HEK293 (cell line): ENCODE data around the gene PER1.

Experiments used
- CTCF ChIA-PET: fragments of 350-600 bp; formaldehyde crosslinking; extraction: SDS; loops from one replicate; lab custom pipeline; 2021; ENCODE audit warnings: antibody characterized with exemption; lab: Yijun Ruan, JAX
- POLR2A ChIA-PET: fragments of 300-600 bp; formaldehyde crosslinking; extraction: SDS; loops from one replicate; lab custom pipeline; 2020; ENCODE audit warnings: antibody characterized with exemption, inconsistent platforms; lab: Yijun Ruan, JAX
- H3K27ac ChIP-seq: fragments of 200-500 bp; sonication (Bioruptor generic); 2 replicates; pipeline ENCODE4 v1.5.1; 2014; ENCODE audit warnings: low read depth, low read length, control low read depth, inconsistent platforms; ENCODE audit errors: extremely low read depth
- H3K36me3 ChIP-seq, 2 experiments: fragments of 200-500 bp in 1 of 2; sonication (Bioruptor generic) in 1 of 2; 1 replicate in 1 of 2; 2 replicates in 1 of 2; pipeline ENCODE4 v1.5.1; 2014 to 2017; ENCODE audit warnings: inconsistent platforms in 2 of 2, low read length in 2 of 2; ENCODE audit not compliant: control insufficient read depth in 2 of 2, insufficient read depth in 1 of 2
- H3K4me1 ChIP-seq: fragments of 200-500 bp; sonication (Bioruptor generic); 2 replicates; pipeline ENCODE4 v1.5.1; 2014; ENCODE audit warnings: mild to moderate bottlenecking, low read length, inconsistent platforms; ENCODE audit not compliant: control insufficient read depth, insufficient read depth
- H3K4me3 ChIP-seq: 2 replicates; pipeline ENCODE4 v1.5.1; 2011; ENCODE audit warnings: low read depth, mild to moderate bottlenecking, control low read depth, low read length, moderate library complexity
- H3K9me3 ChIP-seq: fragments of 200-500 bp; sonication (Bioruptor generic); 2 replicates; pipeline ENCODE4 v1.5.1; 2014; ENCODE audit warnings: low read depth, low read length, inconsistent platforms; ENCODE audit not compliant: control insufficient read depth, insufficient read depth
- KLF16 ChIP-seq: fragments of 450-650 bp; formaldehyde crosslinking; IDR thresholded peaks from 2 replicates; pipeline ENCODE4 v1.5.1; 2017; ENCODE audit warnings: missing biosample characterization, missing genetic modification characterization
- MYNN ChIP-seq: fragments of 450-650 bp; formaldehyde crosslinking; IDR thresholded peaks from 2 replicates; pipeline ENCODE4 v1.5.1; 2016; ENCODE audit warnings: missing biosample characterization, missing genetic modification characterization, borderline replicate concordance
- PATZ1 ChIP-seq: fragments of 450-650 bp; formaldehyde crosslinking; IDR thresholded peaks from 2 replicates; pipeline ENCODE4 v1.5.1; 2016; ENCODE audit warnings: missing biosample characterization, missing genetic modification characterization
- PRDM1 ChIP-seq: fragments of 450-650 bp; formaldehyde crosslinking; IDR thresholded peaks from 2 replicates; pipeline ENCODE4; 2016; ENCODE audit warnings: missing biosample characterization, missing genetic modification characterization
- PRDM10 ChIP-seq: fragments of 450-650 bp; formaldehyde crosslinking; IDR thresholded peaks from 2 replicates; pipeline ENCODE4 v1.5.1; 2016; ENCODE audit warnings: missing biosample characterization, missing genetic modification characterization
- PRDM4 ChIP-seq: fragments of 450-650 bp; formaldehyde crosslinking; IDR thresholded peaks from 2 replicates; pipeline ENCODE4 v1.5.1; 2017; ENCODE audit warnings: missing biosample characterization, missing genetic modification characterization
- ZNF324 ChIP-seq: fragments of 450-650 bp; formaldehyde crosslinking; IDR thresholded peaks from 2 replicates; pipeline ENCODE4 v1.5.1; 2016; ENCODE audit warnings: missing biosample characterization, missing genetic modification characterization
- ZNF366 ChIP-seq: fragments of 450-650 bp; formaldehyde crosslinking; conservative IDR thresholded peaks from 2 replicates; pipeline ENCODE4 v1.5.1; 2016; ENCODE audit warnings: missing biosample characterization, missing genetic modification characterization
- ZNF398 ChIP-seq: fragments of 450-650 bp; formaldehyde crosslinking; IDR thresholded peaks from 2 replicates; pipeline ENCODE4 v1.5.1; 2017; ENCODE audit warnings: missing biosample characterization, missing genetic modification characterization
- ZNF513 ChIP-seq: fragments of 450-650 bp; IDR thresholded peaks from 2 replicates; pipeline ENCODE4 v1.5.1; 2018; ENCODE audit warnings: missing biosample characterization, missing genetic modification characterization
- ZNF521 ChIP-seq: fragments of 450-650 bp; formaldehyde crosslinking; IDR thresholded peaks from 2 replicates; pipeline ENCODE4 v1.5.1; 2017; ENCODE audit warnings: missing biosample characterization, mild to moderate bottlenecking, missing genetic modification characterization
- ZNF596 ChIP-seq: fragments of 450-650 bp; IDR thresholded peaks from 2 replicates; pipeline ENCODE4 v1.5.0; 2018; ENCODE audit warnings: missing biosample characterization, mild to moderate bottlenecking, missing genetic modification characterization, moderate library complexity
- ZSCAN30 ChIP-seq: fragments of 450-650 bp; IDR thresholded peaks from 2 replicates; pipeline ENCODE4 v1.5.1; 2018; ENCODE audit warnings: missing biosample characterization, mild to moderate bottlenecking, missing genetic modification characterization, moderate library complexity
- ZSCAN4 ChIP-seq: fragments of 450-650 bp; formaldehyde crosslinking; IDR thresholded peaks from 2 replicates; pipeline ENCODE4 v1.5.1; 2017; ENCODE audit warnings: missing biosample characterization, missing genetic modification characterization
- TF ChIP-seq, protein P1 (sequence below): fragments of 450-650 bp; formaldehyde crosslinking; IDR thresholded peaks from 2 replicates; pipeline ENCODE4 v1.5.1; 2016; ENCODE audit warnings: missing biosample characterization, missing genetic modification characterization, borderline replicate concordance

Gene PER1

GRCh38 chr17:8160741-8161221 is 8.6 kb upstream of the PER1 start:
- H3K4me1 ChIP-seq = peaks cover 26% of the 10 kb centered on the region
- TF ChIP-seq ZNF398 (tag by site-specific recombination) (peak; percentile 77), ZNF596 (tag by site-specific recombination) (peak; percentile 42; the same call in 1 of the 2 replicates), PRDM10 (tag by site-specific recombination) (0 out of 2 replicates have a peak, but pooled peaks have one; percentile 21), ZNF324 (no peak), ZNF366 (tag by site-specific recombination) (0 out of 2 replicates have a peak, but pooled peaks have one; percentile 15), ZSCAN30 (tag by site-specific recombination) (no peak), ZNF521 (tag by site-specific recombination) (no peak), ZNF513 (peak; percentile 69), KLF16 (no peak), MYNN (tag by site-specific recombination) (no peak), PRDM4 (tag by site-specific recombination) (no peak), ZSCAN4 (tag by site-specific recombination) (peak; percentile 66; the same call in 1 of the 2 replicates), PATZ1 (tag by site-specific recombination) (peak; percentile 44), PRDM1 (0 out of 2 replicates have a peak, but pooled peaks have one; percentile 26)
- TF ChIP-seq, protein P1, sequence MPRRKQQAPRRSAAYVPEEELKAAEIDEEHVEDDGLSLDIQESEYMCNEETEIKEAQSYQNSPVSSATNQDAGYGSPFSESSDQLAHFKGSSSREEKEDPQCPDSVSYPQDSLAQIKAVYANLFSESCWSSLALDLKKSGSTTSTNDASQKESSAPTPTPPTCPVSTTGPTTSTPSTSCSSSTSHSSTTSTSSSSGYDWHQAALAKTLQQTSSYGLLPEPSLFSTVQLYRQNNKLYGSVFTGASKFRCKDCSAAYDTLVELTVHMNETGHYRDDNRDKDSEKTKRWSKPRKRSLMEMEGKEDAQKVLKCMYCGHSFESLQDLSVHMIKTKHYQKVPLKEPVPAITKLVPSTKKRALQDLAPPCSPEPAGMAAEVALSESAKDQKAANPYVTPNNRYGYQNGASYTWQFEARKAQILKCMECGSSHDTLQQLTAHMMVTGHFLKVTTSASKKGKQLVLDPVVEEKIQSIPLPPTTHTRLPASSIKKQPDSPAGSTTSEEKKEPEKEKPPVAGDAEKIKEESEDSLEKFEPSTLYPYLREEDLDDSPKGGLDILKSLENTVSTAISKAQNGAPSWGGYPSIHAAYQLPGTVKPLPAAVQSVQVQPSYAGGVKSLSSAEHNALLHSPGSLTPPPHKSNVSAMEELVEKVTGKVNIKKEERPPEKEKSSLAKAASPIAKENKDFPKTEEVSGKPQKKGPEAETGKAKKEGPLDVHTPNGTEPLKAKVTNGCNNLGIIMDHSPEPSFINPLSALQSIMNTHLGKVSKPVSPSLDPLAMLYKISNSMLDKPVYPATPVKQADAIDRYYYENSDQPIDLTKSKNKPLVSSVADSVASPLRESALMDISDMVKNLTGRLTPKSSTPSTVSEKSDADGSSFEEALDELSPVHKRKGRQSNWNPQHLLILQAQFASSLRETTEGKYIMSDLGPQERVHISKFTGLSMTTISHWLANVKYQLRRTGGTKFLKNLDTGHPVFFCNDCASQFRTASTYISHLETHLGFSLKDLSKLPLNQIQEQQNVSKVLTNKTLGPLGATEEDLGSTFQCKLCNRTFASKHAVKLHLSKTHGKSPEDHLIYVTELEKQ (tag by site-specific recombination) = no peak
- TF ChIP-seq, all 188 proteins: peak for 8
- H3K36me3 ChIP-seq = peaks cover 15 to 34% of the 10 kb centered on the region in 2 experiments; a peak in 2 of 3 replicates
- no peaks in the 10 kb centered on the region for H3K9me3 ChIP-seq
- ChIA-PET CTCF (interaction anchor here (0.5 to 7.3 kb wide), 7 partner anchors 12 to 188 kb away, joined by 3 to 91 read pairs (median 4); no protein-coding TSS in a partner anchor), POLR2A (interaction anchor here (0.6 to 2.2 kb wide), 4 partner anchors 12 to 87 kb away, joined by 3 to 7 read pairs (median 3); partner anchors contain the start of gene CTC1)
- peak overlapping the region; percentile 39; the same call in 1 of the 2 replicates for H3K27ac ChIP-seq
- no peak overlapping the region for H3K4me3 ChIP-seq
